ENCODE results near the gene THOP1. TPM values are rescaled to one million over a fixed set of nuclear protein-coding genes. Genes with fewer than 3 reads are reported as not detected.
A peak's percentile ranks its signal among the peaks of the same experiment; 100 is the strongest.

The THOP1 gene
- total RNA-seq, 1 experiment from 2014 or later, result 114 TPM

DNA sequence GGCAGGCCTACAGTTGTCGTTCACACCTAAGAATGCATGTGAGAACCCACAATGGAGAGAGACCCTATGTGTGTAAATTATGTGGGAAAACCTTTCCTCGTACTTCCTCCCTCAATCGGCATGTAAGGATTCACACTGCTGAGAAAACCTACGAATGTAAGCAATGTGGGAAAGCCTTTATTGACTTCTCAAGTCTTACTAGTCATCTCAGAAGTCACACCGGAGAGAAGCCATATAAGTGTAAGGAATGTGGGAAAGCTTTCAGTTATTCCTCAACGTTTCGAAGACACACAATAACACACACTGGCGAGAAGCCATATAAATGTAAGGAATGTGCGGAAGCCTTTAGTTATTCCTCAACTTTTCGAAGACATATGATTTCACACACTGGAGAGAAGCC lies 67.3 kb downstream of the THOP1 start:
- peaks cover 17% of the 10 kb centered on the region for H3K4me1 ChIP-seq
- no peak overlapping the region for H3K27ac ChIP-seq
- H3K36me3 ChIP-seq, result peaks cover 65% of the 10 kb centered on the region
- H3K27me3 ChIP-seq, result no peaks in the 10 kb centered on the region
- no peak for DNase-seq
- H3K9me3 ChIP-seq (replicated peaks), result peaks cover 45% of the 10 kb centered on the region
- H3K4me3 ChIP-seq, result no peak overlapping the region

DNA sequence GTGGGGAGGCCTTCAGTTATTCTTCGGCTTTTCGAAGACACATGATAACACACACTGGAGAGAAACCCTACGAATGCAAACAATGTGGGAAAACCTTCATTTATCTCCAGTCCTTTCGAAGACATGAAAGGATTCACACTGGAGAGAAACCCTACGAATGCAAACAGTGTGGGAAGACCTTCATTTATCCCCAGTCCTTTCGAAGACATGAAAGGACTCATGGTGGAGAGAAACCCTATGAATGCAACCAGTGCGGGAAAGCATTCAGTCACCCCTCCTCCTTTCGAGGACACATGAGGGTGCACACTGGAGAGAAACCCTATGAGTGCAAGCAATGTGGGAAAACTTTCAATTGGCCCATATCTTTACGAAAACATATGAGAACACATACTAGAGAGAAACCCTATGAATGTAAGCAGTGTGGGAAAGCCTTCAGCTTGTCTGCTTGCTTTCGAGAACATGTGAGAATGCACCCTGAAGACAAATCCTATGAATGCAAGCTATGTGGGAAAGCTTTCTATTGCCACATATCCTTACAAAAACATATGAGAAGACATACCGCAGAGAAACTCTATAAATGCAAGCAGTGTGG lies 67.8 kb downstream of the THOP1 start:
- no peak for DNase-seq
- Histone ChIP-seq H3K4me1 (peaks cover 15% of the 10 kb centered on the region), H3K27ac (no peak overlapping the region), H3K4me3 (no peak overlapping the region), H3K9me3 (replicated peaks) (peaks cover 45% of the 10 kb centered on the region), H3K27me3 (no peaks in the 10 kb centered on the region), H3K36me3 (peaks cover 65% of the 10 kb centered on the region)

DNA sequence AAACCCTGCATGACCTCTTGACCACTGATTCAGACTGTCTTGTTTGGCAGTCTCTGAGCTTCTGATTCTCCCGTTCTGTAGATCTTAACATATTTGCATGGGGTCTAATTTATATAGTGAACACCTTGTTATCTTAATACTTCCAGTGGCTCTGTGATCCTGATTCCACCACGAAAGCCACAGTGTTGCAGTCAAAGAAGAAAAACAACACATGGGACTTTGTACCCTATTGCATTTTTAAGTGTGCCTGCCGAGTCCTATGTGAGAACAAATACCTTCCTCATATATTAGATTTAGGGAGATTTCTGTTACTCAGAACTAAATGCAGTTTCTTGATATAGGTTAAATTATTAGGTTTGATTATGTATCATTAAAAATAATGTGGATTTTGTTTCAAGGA lies 69.5 kb downstream of the THOP1 start:
- Histone ChIP-seq H3K27me3 (no peaks in the 10 kb centered on the region), H3K4me1 (0 out of 2 replicates have a peak, but pooled peaks cover 3% of the 10 kb centered on the region), H3K9me3 (replicated peaks) (peaks cover 45% of the 10 kb centered on the region), H3K27ac (no peak overlapping the region), H3K4me3 (no peak overlapping the region), H3K36me3 (peaks cover 65% of the 10 kb centered on the region)
- DNase-seq, result no peak

DNA sequence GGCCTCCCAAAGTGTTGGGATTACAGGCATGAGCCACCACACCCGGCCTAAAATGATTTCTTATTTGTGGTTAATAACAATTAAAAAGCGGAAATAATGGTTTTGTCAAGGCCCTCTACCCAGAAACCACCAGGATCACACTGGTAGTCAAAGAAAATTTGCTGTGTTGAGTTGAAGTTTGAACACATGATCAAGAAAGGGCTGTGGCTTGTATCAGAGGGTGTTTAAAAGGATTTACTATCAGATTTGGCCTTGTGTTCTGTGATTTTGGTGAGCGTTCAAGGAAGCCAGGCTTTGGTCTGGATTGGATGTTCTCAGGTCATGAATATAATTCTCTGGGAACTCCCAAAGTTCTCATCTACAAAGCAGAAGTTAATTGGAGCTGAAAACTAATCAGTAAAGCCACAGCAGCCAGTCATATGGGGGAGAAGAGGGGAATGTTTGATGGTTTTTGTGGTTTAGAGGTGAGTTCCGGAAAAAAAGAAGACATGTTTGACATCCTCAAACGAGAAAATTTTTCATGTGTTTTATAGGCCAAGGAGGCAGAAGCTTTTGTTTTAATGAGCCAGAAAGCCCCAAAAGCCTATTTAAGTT lies 71.3 kb downstream of the THOP1 start:
- Histone ChIP-seq H3K4me1 (no peaks in the 10 kb centered on the region), H3K27ac (no peak overlapping the region), H3K36me3 (peaks cover 52% of the 10 kb centered on the region), H3K9me3 (replicated peaks) (peaks cover 37% of the 10 kb centered on the region), H3K27me3 (no peaks in the 10 kb centered on the region), H3K4me3 (no peak overlapping the region)
- no peak for DNase-seq

DNA sequence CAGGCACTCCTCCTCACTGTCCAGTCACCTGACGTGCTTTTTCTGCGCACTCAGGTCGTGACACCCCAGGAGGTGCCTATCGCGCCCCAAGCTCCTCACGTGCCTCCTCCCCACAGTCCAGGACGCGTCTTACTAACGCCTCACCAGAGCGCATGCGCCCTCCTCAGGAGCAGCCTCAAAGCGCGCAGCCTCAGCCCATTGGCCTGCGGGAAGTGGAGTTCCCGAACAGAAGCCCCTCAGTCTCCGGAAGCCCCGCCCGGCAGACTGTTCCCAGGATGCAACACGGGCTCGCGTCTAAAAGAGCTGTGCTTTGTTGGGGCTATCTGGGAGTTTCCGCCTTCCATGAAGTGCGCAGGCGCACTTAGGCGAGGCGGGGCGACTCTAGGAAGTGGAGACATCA lies 73.6 kb downstream of the THOP1 start:
- peaks cover 17% of the 10 kb centered on the region for H3K9me3 ChIP-seq (replicated peaks)
- DNase-seq, result no peak
- H3K27me3 ChIP-seq, result no peaks in the 10 kb centered on the region
- H3K4me3 ChIP-seq, result no peak overlapping the region
- H3K36me3 ChIP-seq, result peaks cover 29% of the 10 kb centered on the region
- H3K4me1 ChIP-seq, result no peaks in the 10 kb centered on the region
- H3K27ac ChIP-seq, result no peak overlapping the region

DNA sequence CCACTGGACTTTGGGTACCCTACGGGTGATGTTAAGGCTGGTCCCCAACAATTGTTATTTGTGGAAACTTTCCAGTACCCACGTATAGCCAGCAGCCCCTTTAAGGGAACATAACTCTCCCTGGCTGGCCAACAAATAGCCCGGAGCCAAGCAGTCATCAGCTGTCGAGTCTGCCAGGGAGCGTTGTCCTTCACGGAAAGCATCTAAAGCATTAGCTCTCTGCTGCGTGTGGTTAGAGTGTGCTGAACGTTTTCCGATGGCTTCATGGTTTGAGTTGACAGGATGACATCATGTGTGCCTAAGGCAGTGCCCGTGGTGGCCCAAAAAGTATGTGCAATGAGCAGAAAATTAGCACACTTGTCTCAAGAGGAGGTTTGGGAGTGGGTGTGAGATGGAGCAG lies 78.5 kb downstream of the THOP1 start:
- Histone ChIP-seq H3K27ac (no peak overlapping the region), H3K27me3 (no peaks in the 10 kb centered on the region), H3K4me3 (no peak overlapping the region), H3K9me3 (replicated peaks) (no peaks in the 10 kb centered on the region), H3K4me1 (peaks cover 4% of the 10 kb centered on the region; the same call in 1 of the 2 replicates), H3K36me3 (peaks cover 3% of the 10 kb centered on the region)
- peak; percentile 25 to 44 for DNase-seq

Other genes starting within 250 kb of the THOP1 start
- not detected in 2 replicates for gene GNG7, start 82.8 kb upstream of the THOP1 start, total RNA-seq (2014; rRNA removed; shearing (Covaris generic))
- gene DIRAS1, start 64.1 kb upstream of the THOP1 start, total RNA-seq (2014; rRNA removed; shearing (Covaris generic)), result not detected in 2 replicates
- gene SLC39A3, start 45.5 kb upstream of the THOP1 start, total RNA-seq (2014; rRNA removed; shearing (Covaris generic)), result 18.7 and 19.5 TPM in 2 replicates
- 102 and 103 TPM in 2 replicates for gene SGTA, start 2.2 kb upstream of the THOP1 start, total RNA-seq (2014; rRNA removed; shearing (Covaris generic))
- 1.3 and 1.6 TPM in 2 replicates for gene ZNF554, start 34.4 kb downstream of the THOP1 start, total RNA-seq (2014; rRNA removed; shearing (Covaris generic))
- 10.7 and 11.8 TPM in 2 replicates for gene ZNF555, start 56.0 kb downstream of the THOP1 start, total RNA-seq (2014; rRNA removed; shearing (Covaris generic))
- gene ZNF556, start 81.8 kb downstream of the THOP1 start, total RNA-seq (2014; rRNA removed; shearing (Covaris generic)), result 18.4 and 21.3 TPM in 2 replicates
- gene ZNF57, start 115.4 kb downstream of the THOP1 start, total RNA-seq (2014; rRNA removed; shearing (Covaris generic)), result 16.7 and 18.9 TPM in 2 replicates
- 14.1 and 17.3 TPM in 2 replicates for gene ZNF77, start 159.5 kb downstream of the THOP1 start, total RNA-seq (2014; rRNA removed; shearing (Covaris generic))
- 2.6 TPM in 2 replicates for gene TLE6, start 192.1 kb downstream of the THOP1 start, total RNA-seq (2014; rRNA removed; shearing (Covaris generic))
- gene TLE2, start 243.8 kb downstream of the THOP1 start, total RNA-seq (2014; rRNA removed; shearing (Covaris generic)), result 3.7 and 4.7 TPM in 2 replicates

Data from SJCRH30 (cell line).